Stomach (tissue), 9 donors: ENCODE measurements around the gene QPCT. TPM values are rescaled to one million over a fixed set of nuclear protein-coding genes. Genes with fewer than 3 reads are reported as not detected.

Source experiments
- DNase-seq, 2 donors: peaks; one replicate each; pipeline versions ENCODE4 v3.0.0 to v3.0.0-alpha.2; 2013 to 2019
- H3K27ac ChIP-seq, 5 donors: fragments of 200-600 bp in 4 of 5; sonication (generic) in 4 of 5; one replicate each; pipeline ENCODE4 v1.5.1; 2013 to 2019; ENCODE audit warnings: mild to moderate bottlenecking in 1 of 5, moderate library complexity in 1 of 5
- H3K27me3 ChIP-seq, 3 donors: fragments of 200-600 bp; sonication (generic); one replicate each; pipeline ENCODE4 v1.5.1; 2017 to 2019; ENCODE audit warnings: mixed run types in 1 of 3
- H3K36me3 ChIP-seq, 4 donors: fragments of 200-600 bp; sonication (generic); 1 replicate in 3 of 4; 2 replicates in 1 of 4; pipeline ENCODE4 v1.5.1; 2016 to 2019
- H3K4me1 ChIP-seq, 4 donors: fragments of 200-600 bp; sonication (generic); one replicate each; pipeline ENCODE4 v1.5.1; 2016 to 2019
- H3K4me3 ChIP-seq, 4 donors: fragments of 200-600 bp; sonication (generic) in 3 of 4; one replicate each; pipeline ENCODE4 v1.5.1; 2016 to 2019; ENCODE audit warnings: mild to moderate bottlenecking in 1 of 4
- H3K9me3 ChIP-seq, 4 donors: fragments of 200-600 bp; sonication (generic); one replicate each; pipeline ENCODE4 v1.5.1; 2016 to 2019
- CTCF ChIP-seq, 7 experiments: fragments of 450-650 bp in 4 of 7; fragments of 200-600 bp in 3 of 7; sonication (generic) in 3 of 7; IDR thresholded peaks; one replicate each; pipeline ENCODE4 v1.5.1; 2016 to 2019; ENCODE audit warnings: antibody characterized with exemption in 7 of 7, control low read depth in 2 of 7, mild to moderate bottlenecking in 1 of 7
- EP300 ChIP-seq: sonication (generic); formaldehyde crosslinking; IDR thresholded peaks from one replicate; pipeline ENCODE4 v1.6.1; 2017; ENCODE audit warnings: antibody characterized with exemption
- POLR2A ChIP-seq, 4 donors: fragments of 450-650 bp; IDR thresholded peaks; one replicate each; pipeline ENCODE4 v1.6.1; 2016; ENCODE audit warnings: antibody characterized with exemption in 4 of 4, control low read depth in 2 of 4, mild to moderate bottlenecking in 1 of 4, moderate library complexity in 1 of 4
- POLR2AphosphoS5 ChIP-seq, 3 donors: sonication (generic); formaldehyde crosslinking; IDR thresholded peaks; one replicate each; pipeline ENCODE4 v1.6.1; 2016; ENCODE audit warnings: antibody characterized with exemption in 3 of 3
- WGBS, 5 donors: extraction: QIAGEN DNeasy Blood & Tissue Kit in 3 of 5; methylation state at CpG; one replicate each; pipeline versions ENCODE4 v1.1.5 to v1.1.7; 2013 to 2018; 5-methylcytosine and 5-hydroxymethylcytosine counted together
- intact Hi-C: fragments of 100-400 bp; cut with DNase I; formaldehyde crosslinking; loops from one replicate; pipeline ENCODE4 v1.15.1; 2023; ENCODE audit warnings: low total_unique reads
- polyA plus RNA-seq, 3 donors: library from polyadenylated mRNA; stranded (reverse); fragments of 200-250 nt; gene quantifications; one replicate each; pipeline ENCODE4 v1.2.3, GENCODE V29; 2013
- total RNA-seq, 5 donors: library from RNA; depleted of rRNA; stranded (reverse); fragments of >200 nt; gene quantifications; one replicate each; pipeline versions ENCODE4 v1.1.0 to v1.2.3, GENCODE V29; 2014 to 2016
- donor health status: healthy with polysubstance abuse.
- donor health status: Bipolar disorder and iron deficiency.
- donor health status: healthy.

The QPCT gene
- total and polyA plus RNA-seq, 8 donors = 1.3 to 26.6 (median 4.4) TPM; not detected in 1

GRCh38 chr2:37300146-37300545 lies 44.3 kb upstream of the QPCT start:
- TF ChIP-seq EP300 (no peak), POLR2AphosphoS5 (IDR thresholded peaks at IDR 0.05) (no peak), CTCF (IDR thresholded peaks at IDR 0.05) (no peak), POLR2A (IDR thresholded peaks at IDR 0.05) (no peak)
- Histone ChIP-seq H3K27me3 (no peaks in the 10 kb centered on the region), H3K36me3 (peaks cover 0 to 3% (median 0%) of the 10 kb centered on the region in 4 donors), H3K9me3 (no peaks in the 10 kb centered on the region), H3K4me1 (peaks cover 0 to 14% (median 12%) of the 10 kb centered on the region in 4 donors), H3K4me3 (no peak overlapping the region), H3K27ac (no peak overlapping the region)
- DNase-seq = no peak
- intact Hi-C loops = no loop called here

- Histone ChIP-seq H3K36me3 (peaks cover 0 to 3% (median 0%) of the 10 kb centered on the region in 4 donors), H3K27ac (no peak overlapping the region), H3K4me1 (peaks cover 0 to 18% (median 15%) of the 10 kb centered on the region in 4 donors), H3K27me3 (no peaks in the 10 kb centered on the region), H3K4me3 (no peak overlapping the region), H3K9me3 (no peaks in the 10 kb centered on the region)
- no peak for DNase-seq
- TF ChIP-seq EP300 = no peak
- no peak for TF ChIP-seq CTCF (IDR thresholded peaks at IDR 0.05)
- TF ChIP-seq POLR2AphosphoS5 (IDR thresholded peaks at IDR 0.05) = no peak
- no peak for TF ChIP-seq POLR2A (IDR thresholded peaks at IDR 0.05)
- WGBS, 5 donors = 69 to 82% (median 76%) methylated on average over 4 of the region's 4 CpGs
- intact Hi-C loops = no loop called here
Observed at GRCh38 chr2:37300578-37300977, 43.9 kb upstream of the QPCT start.

GRCh38 chr2:37301408-37301807 lies 43.0 kb upstream of the QPCT start:
- H3K9me3 ChIP-seq = no peaks in the 10 kb centered on the region
- H3K4me1 ChIP-seq = peaks cover 0 to 27% (median 21%) of the 10 kb centered on the region in 4 donors
- 69 to 84% (median 75%) methylated on average over 2 of the region's 2 CpGs for WGBS, 5 donors
- H3K36me3 ChIP-seq = peaks cover 0 to 3% (median 0%) of the 10 kb centered on the region in 4 donors
- intact Hi-C loops = no loop called here
- TF ChIP-seq CTCF (IDR thresholded peaks at IDR 0.05) (no peak), POLR2AphosphoS5 (IDR thresholded peaks at IDR 0.05) (no peak), POLR2A (IDR thresholded peaks at IDR 0.05) (no peak), EP300 (no peak)
- no peak for DNase-seq
- no peak overlapping the region for H3K27ac ChIP-seq
- no peaks in the 10 kb centered on the region for H3K27me3 ChIP-seq
- H3K4me3 ChIP-seq = no peak overlapping the region

- intact Hi-C loops = no loop called here
- WGBS, 5 donors = 97 to 99% (median 98%) methylated on average over 8 to 9 of the region's 9 CpGs
- H3K4me1 ChIP-seq = peaks cover 0 to 40% (median 30%) of the 10 kb centered on the region in 4 donors
- no peak overlapping the region for H3K4me3 ChIP-seq
- H3K27me3 ChIP-seq = no peaks in the 10 kb centered on the region
- H3K36me3 ChIP-seq = peaks cover 0 to 3% (median 0%) of the 10 kb centered on the region in 4 donors
- TF ChIP-seq POLR2AphosphoS5 (IDR thresholded peaks at IDR 0.05) = no peak
- no peak for TF ChIP-seq POLR2A (IDR thresholded peaks at IDR 0.05)
- TF ChIP-seq EP300 = no peak
- TF ChIP-seq CTCF (IDR thresholded peaks at IDR 0.05) = no peak
- H3K9me3 ChIP-seq = no peaks in the 10 kb centered on the region
- no peak for DNase-seq
- no peak overlapping the region for H3K27ac ChIP-seq
Observed at GRCh38 chr2:37302701-37303252, 41.7 kb upstream of the QPCT start.
